ENCODE results near the gene DNAH1. TPM values are rescaled to one million over a fixed set of nuclear protein-coding genes. Genes with fewer than 3 reads are reported as not detected.

Gene DNAH1
- polyA plus RNA-seq, 1 donor (not counting 4 experiments of a cell fraction or from before 2014, with no cell fraction given) = 0.33 TPM

GRCh38 chr3:52310861-52311575 is 5.1 kb upstream of the DNAH1 start:
- Histone ChIP-seq H3K27ac (ENCODE audit: control insufficient read depth, insufficient read depth, low read length) (no peak overlapping the region), H3K9me3 (ENCODE audit: control insufficient read depth, low read depth, low read length) (no peaks in the 10 kb centered on the region), H3K4me1 (ENCODE audit: control insufficient read depth, extremely low read depth, insufficient read depth, low read length) (no peaks in the 10 kb centered on the region), H3K79me2 (ENCODE audit: control insufficient read depth, insufficient read depth, low read length) (no peaks in the 10 kb centered on the region), H3K9ac (ENCODE audit: control insufficient read depth, extremely low read depth, insufficient read depth, low read length) (no peak overlapping the region), H3K36me3 (ENCODE audit: control insufficient read depth in 2 of 2, extremely low read depth in 1 of 2, insufficient read depth in 2 of 2, low read length in 2 of 2) (no peaks in the 10 kb centered on the region), H3K4me3 (ENCODE audit: control insufficient read depth in 2 of 3, extremely low read depth in 1 of 3, insufficient read depth in 2 of 3, low read depth in 1 of 3, low read length in 3 of 3) (no peak overlapping the region), H2AFZ (ENCODE audit: control insufficient read depth, low read length) (no peak overlapping the region), H3K9me1 (ENCODE audit: control insufficient read depth, extremely low read depth, insufficient read depth, low read length) (peaks cover 2% of the 10 kb centered on the region), H3K27me3 (ENCODE audit: control insufficient read depth, extremely low read depth, insufficient read depth, low read length) (no peaks in the 10 kb centered on the region), H4K20me1 (ENCODE audit: control insufficient read depth, extremely low read depth, insufficient read depth, low read length) (peaks cover 3% of the 10 kb centered on the region), H3K4me2 (ENCODE audit: control insufficient read depth, extremely low read depth, insufficient read depth, low read depth, low read length) (no peak overlapping the region)
- no peak for TF ChIP-seq CTCF (optimal IDR thresholded peaks at IDR 0.05 in 1 of 3, IDR thresholded peaks at IDR 0.05 in 1 of 3, conservative IDR thresholded peaks at IDR 0.05 in 1 of 3; ENCODE audit: extremely low read depth in 1 of 3, insufficient read depth in 2 of 3, low read length in 3 of 3)
- no peak for TF ChIP-seq EZH2 (IDR thresholded peaks at IDR 0.05; ENCODE audit: low read length)
- dilution Hi-C loops (cut with MboI; ENCODE audit: extremely low pct_ligation_motif_present, low sequenced_read_pairs) = no loop called here
- FAIRE-seq (no peak), DNase-seq (ENCODE audit: low read depth, low spot score) (no peak)

GRCh38 chr3:52311576-52312119 is 4.5 kb upstream of the DNAH1 start:
- dilution Hi-C loops (cut with MboI; ENCODE audit: extremely low pct_ligation_motif_present, low sequenced_read_pairs) = no loop called here

More at GRCh38 chr3:52311576-52312119, 4.5 kb upstream of the DNAH1 start:
- no peak overlapping the region for H3K4me2 ChIP-seq (ENCODE audit: control insufficient read depth, extremely low read depth, insufficient read depth, low read depth, low read length)
- no peaks in the 10 kb centered on the region for H3K79me2 ChIP-seq (ENCODE audit: control insufficient read depth, insufficient read depth, low read length)
- no peak overlapping the region for H3K4me3 ChIP-seq (ENCODE audit: control insufficient read depth in 2 of 3, extremely low read depth in 1 of 3, insufficient read depth in 2 of 3, low read depth in 1 of 3, low read length in 3 of 3)
- TF ChIP-seq EZH2 (IDR thresholded peaks at IDR 0.05; ENCODE audit: low read length) = no peak
- no peak overlapping the region for H3K9ac ChIP-seq (ENCODE audit: control insufficient read depth, extremely low read depth, insufficient read depth, low read length)
- no peaks in the 10 kb centered on the region for H3K4me1 ChIP-seq (ENCODE audit: control insufficient read depth, extremely low read depth, insufficient read depth, low read length)
- no peak overlapping the region for H2AFZ ChIP-seq (ENCODE audit: control insufficient read depth, low read length)
- H3K27me3 ChIP-seq (ENCODE audit: control insufficient read depth, extremely low read depth, insufficient read depth, low read length) = no peaks in the 10 kb centered on the region
- no peak overlapping the region for H3K27ac ChIP-seq (ENCODE audit: control insufficient read depth, insufficient read depth, low read length)
- FAIRE-seq = no peak
- H3K9me3 ChIP-seq (ENCODE audit: control insufficient read depth, low read depth, low read length) = no peaks in the 10 kb centered on the region
- peaks cover 3% of the 10 kb centered on the region for H4K20me1 ChIP-seq (ENCODE audit: control insufficient read depth, extremely low read depth, insufficient read depth, low read length)
- DNase-seq (ENCODE audit: low read depth, low spot score) = no peak
- H3K36me3 ChIP-seq (ENCODE audit: control insufficient read depth in 2 of 2, extremely low read depth in 1 of 2, insufficient read depth in 2 of 2, low read length in 2 of 2) = no peaks in the 10 kb centered on the region
- peaks cover 2% of the 10 kb centered on the region for H3K9me1 ChIP-seq (ENCODE audit: control insufficient read depth, extremely low read depth, insufficient read depth, low read length)

All from keratinocyte (primary cell).